HG03196 (cell line): Measurements from ENCODE around the gene OR4F15.
"Not testable (repeated sequence)": the region's sequence is repeated elsewhere in the genome, so short reads cannot be mapped to it uniquely, and the experiment has no call there.

Experiments used
- ATAC-seq: cut with Tn5 transposase; IDR thresholded peaks from one replicate; pipeline ENCODE4 v1.9.1; 2021; ENCODE audit not compliant: unreplicated experiment

The OR4F15 gene

DNA sequence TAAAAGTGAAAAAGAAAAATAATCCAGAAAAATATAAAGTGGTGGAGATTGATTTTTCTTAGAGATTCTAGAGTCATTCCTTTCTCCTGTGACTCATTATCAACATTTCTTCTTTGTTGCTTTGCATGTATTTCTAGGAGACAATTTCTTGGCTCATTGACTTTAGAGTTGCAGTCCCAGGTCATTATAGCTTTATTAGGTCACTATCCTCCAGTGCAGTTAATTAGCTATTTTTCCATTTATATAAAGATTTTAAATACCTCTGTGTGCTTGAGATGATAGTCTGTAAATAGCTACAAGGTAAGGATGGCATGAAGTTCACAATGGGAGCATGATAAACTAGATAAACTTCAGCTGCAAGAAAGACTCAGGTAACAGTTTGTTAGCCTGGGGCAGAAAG lies at the start of gene OR4F15:
TSS of gene OR4F15 (plus strand) at position 301 of the 400 bp plus-strand sequence. CDS start 5,985 bp downstream, outside the sequence.
- no peak for ATAC-seq

GRCh38 chr15:101764669-101765339 lies 47.2 kb upstream of the OR4F15 start:
- ATAC-seq = not testable (repeated sequence)

DNA sequence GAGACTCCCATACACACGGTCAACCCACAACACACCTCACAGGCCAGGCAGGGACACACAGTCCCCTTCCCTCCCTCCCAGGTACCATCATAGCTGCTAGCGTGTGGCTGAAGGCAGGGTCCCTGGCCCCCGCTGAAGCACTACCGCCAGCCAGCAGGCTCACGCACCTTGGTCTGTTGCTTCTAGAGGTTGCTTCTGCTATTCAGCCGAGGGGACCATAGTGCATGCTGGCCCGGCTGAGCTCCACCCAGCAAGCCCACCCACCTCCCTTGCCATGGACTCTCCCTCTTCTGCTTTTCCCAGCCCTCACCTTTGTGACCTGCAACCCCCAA lies 46.7 kb upstream of the OR4F15 start:
- not testable (repeated sequence) for ATAC-seq

DNA sequence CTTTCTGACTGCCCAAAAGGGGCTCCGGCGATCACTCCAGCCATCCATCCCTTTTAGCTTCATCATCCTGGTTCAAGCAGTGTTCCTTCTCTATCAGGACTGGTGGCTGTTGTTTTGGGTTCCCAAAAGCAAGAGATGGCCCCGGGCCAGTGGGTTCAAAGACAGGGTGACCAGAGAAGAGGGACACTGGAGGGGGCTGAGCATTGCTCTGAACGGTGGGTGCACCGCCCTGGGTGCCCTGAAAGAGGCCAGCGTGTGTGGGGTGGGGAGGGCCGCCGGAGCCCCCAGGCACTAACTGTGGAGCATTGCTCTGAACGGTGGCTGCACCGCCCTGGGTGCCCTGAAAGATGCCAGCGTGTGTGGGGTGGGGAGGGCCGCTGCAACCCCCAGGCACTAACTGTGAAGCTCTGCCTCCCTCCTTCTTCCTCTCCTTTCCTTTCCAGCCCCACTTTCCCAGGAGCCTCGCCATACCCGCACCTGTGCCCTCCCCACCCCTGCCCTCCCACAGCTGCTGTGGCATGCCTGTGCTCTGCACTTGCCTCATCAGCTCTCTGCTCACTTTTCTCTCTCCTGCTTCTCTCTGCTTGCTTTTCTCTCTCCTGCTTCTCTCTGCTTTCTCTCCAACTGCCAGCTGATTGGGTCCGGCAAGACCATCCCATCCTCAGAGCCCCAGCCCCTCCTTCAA lies 46.1 kb upstream of the OR4F15 start:
- no peak for ATAC-seq

DNA sequence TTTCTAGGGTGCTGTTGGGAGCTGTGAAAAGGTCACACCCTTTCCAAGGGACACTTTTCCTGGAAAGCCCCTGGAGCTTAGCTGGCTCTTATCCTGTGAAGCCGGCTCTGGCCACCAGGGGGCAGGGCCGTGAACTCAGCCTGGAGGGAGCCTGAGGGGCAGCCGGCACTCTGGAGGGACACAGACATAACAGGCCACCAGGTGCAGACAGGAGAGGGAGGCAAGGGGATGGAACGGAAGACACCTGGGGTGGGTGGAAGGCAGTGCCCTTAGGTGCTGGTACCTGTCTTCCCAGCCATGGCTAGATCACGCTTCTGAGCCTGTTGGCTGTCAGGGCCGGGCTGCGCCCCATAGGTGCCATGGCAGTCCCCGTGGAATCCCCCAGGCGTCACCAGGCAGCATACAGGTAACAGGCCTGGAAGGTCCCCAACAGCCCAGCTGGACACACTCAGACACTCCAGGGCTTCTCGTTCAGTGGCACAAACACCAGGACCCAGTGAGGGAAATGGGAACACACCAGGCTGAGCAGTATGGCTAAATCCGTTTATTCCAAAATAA lies 44.8 kb upstream of the OR4F15 start:
- ATAC-seq = not testable (repeated sequence)

DNA sequence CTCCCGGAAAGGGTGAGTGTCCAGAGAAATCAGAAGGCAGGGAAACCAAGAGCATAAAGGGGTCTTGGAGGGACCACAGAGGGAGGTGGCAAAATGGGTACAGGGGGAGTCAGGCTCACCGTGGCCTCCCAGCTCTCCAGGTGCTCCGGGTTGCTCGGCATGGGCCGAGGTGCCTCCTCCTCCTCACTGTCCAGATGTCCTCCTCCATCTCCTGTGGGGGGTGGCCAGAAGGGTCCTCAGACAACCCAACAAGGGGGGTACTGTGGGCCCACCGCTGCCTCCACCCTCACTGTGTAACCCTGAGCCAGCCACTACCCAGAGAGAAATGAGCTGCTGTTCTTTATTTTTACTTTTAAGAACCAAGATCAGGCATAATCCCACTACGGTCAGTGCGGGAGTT lies 39.1 kb upstream of the OR4F15 start:
- ATAC-seq = no peak

GRCh38 chr15:101773496-101774100 lies 38.4 kb upstream of the OR4F15 start:
- ATAC-seq = no peak

- ATAC-seq = no peak
Observed at GRCh38 chr15:101775136-101775535, 36.9 kb upstream of the OR4F15 start.

GRCh38 chr15:101778576-101778975 lies 33.4 kb upstream of the OR4F15 start:
- ATAC-seq = not testable (repeated sequence)

- ATAC-seq = not testable (repeated sequence)
Observed at GRCh38 chr15:101780225-101780624, 31.8 kb upstream of the OR4F15 start.

DNA sequence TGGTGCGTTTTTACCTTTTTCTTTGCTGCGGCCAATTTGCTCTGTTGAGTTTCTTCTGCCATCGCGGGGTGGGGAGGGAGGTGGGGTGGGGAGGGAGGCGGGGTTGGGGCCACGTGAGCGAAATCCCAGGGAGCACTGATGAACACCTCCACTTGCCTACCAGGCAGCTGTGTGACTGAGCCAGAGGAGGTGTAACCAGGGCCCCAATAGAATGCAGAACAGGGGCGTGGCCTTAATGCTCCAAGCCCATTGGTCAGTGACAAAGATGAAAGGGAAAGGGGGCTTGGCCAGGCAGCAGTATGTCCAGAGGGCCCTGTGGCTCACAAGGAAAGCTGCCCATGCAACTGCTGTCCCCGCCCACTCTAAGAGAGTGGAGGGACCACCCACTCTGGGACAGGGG lies 30.1 kb upstream of the OR4F15 start:
- ATAC-seq = no peak

DNA sequence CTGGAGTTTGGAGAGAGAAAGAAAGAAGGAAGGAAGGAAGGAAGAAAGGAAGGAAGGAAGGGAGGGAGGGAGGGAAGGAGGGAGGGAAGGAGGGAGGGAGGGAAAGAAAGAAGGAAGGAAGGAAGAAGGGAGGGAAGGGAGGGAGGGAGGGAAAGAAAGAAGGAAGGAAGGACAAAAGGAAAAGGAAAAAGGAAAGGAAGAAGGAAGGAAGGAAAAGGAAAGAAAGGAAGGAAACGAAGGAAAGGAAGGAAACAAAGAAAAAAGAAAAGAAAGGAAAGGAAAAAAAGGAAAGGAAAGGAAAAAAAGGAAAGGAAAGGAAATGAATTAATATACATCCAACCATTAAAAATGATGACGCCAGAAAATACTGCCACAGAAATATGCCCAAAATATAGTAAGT lies 27.4 kb upstream of the OR4F15 start:
- ATAC-seq = no peak

DNA sequence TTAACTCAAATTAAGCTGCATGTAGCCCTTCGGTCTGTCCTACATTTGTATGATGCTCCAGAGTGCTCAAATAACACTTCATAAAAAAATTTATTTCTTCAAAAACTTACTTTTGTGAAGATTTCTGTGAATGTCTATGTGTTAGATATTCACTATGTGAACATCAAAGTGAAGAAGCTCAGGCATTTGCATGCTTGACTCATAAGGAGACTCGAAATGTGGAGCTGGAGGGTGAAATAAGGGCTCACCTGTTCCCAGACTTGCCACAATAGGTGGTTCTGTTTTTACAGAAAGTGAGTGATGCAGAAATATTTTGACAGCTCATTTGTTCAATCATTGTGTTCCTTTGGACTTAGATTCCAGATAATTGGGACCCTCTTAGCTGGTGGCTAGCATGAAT lies 25.6 kb upstream of the OR4F15 start:
- ATAC-seq = not testable (repeated sequence)

DNA sequence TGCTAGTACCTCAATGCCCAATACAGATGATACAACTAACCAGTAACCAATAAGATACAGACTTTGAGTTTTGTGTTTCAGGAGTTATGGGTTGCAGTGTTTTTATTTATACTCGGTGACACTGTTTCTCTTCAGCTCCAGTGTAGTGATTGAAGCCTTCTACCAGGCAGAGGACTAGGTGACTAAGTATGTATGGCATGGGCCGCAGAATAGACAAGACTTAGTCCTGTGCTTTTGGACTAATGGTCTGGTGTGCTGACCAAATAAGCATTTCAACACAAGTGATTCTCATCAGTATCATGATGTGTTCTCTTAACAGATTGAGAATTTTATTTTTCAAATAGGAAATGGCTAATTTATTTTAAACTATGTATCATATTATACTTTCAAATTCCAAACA lies 24.0 kb upstream of the OR4F15 start:
- ATAC-seq = not testable (repeated sequence)

GRCh38 chr15:101788503-101789269 lies 23.3 kb upstream of the OR4F15 start:
- not testable (repeated sequence) for ATAC-seq

DNA sequence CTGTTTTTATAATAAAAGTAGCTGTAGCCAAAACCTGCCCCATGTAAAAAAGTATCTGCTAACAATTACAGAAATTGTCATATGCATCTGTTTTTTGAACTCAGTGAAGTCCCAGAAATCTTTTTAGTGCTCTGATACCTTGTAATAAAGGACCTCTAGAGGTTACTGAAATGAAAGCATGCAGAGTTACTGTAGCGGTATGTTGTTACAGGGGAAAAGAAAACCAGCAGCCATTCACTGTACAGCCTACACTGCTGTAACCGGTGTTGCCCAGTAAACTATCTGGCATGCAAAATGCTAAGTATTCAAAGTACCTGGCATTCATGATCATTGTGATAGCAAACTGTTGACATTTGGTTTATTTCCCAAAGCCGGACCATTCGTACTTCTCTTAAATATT lies 21.3 kb upstream of the OR4F15 start:
- not testable (repeated sequence) for ATAC-seq

GRCh38 chr15:101793981-101794380 lies 18.0 kb upstream of the OR4F15 start:
- ATAC-seq = not testable (repeated sequence)

DNA sequence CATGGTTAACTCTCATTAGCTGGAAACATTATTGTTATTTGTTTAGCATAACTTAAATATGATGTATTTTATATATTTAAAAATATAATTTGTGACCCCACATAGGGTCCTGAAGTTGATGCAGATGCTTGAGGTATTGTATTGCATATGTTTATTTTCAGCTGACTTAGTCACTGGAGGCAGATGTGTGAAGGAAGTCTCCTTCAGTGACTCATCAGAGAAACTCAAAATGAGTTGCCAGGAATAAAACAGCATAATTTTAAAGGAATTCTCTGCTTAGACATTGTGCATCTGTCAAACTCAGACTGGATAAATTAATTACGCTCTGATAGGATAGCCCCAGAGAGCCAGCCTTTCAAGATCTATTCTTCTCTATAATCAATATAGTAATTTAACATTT lies 16.5 kb upstream of the OR4F15 start:
- no peak for ATAC-seq

- ATAC-seq = no peak
Observed at GRCh38 chr15:101799665-101800064, 12.3 kb upstream of the OR4F15 start.

- ATAC-seq = no peak
Observed at GRCh38 chr15:101801048-101801447, 11.0 kb upstream of the OR4F15 start.

DNA sequence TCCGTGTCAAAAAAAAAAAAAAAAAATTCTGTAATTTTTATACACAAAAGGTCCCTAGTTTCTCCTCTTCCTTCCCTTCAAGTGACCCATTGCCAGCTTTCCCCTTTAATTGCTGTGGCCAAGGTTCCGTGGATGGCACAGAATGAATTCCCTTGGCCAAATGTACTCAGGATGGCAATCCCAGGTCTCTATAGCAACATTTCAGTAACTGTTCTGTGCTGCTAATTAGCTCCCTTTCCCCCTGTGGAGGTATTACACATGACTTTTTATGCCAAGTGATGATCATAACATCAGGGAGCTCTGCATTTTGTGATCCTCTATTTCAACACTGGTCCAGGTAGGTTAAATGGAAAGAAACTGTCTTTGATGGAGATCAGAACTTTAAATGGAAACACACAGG lies 8.8 kb upstream of the OR4F15 start, which contains the start of gene OR4F6:
TSS of gene OR4F6 (plus strand) at position 301 of the 400 bp plus-strand sequence. CDS start 2,211 bp downstream, outside the sequence.
- no peak for ATAC-seq
